Stomach (tissue), 9 donors: ENCODE measurements around the gene CEP41. TPM values are rescaled to one million over a fixed set of nuclear protein-coding genes. Genes with fewer than 3 reads are reported as not detected.

ENCODE experiments used
- DNase-seq, 2 donors: peaks; one replicate each; pipeline versions ENCODE4 v3.0.0 to v3.0.0-alpha.2; 2013 to 2019
- H3K27ac ChIP-seq, 5 donors: fragments of 200-600 bp in 4 of 5; sonication (generic) in 4 of 5; one replicate each; pipeline ENCODE4 v1.5.1; 2013 to 2019; ENCODE audit warnings: mild to moderate bottlenecking in 1 of 5, moderate library complexity in 1 of 5
- H3K27me3 ChIP-seq, 3 donors: fragments of 200-600 bp; sonication (generic); one replicate each; pipeline ENCODE4 v1.5.1; 2017 to 2019; ENCODE audit warnings: mixed run types in 1 of 3
- H3K36me3 ChIP-seq, 4 donors: fragments of 200-600 bp; sonication (generic); 1 replicate in 3 of 4; 2 replicates in 1 of 4; pipeline ENCODE4 v1.5.1; 2016 to 2019
- H3K4me1 ChIP-seq, 4 donors: fragments of 200-600 bp; sonication (generic); one replicate each; pipeline ENCODE4 v1.5.1; 2016 to 2019
- H3K4me3 ChIP-seq, 4 donors: fragments of 200-600 bp; sonication (generic) in 3 of 4; one replicate each; pipeline ENCODE4 v1.5.1; 2016 to 2019; ENCODE audit warnings: mild to moderate bottlenecking in 1 of 4
- H3K9me3 ChIP-seq, 4 donors: fragments of 200-600 bp; sonication (generic); one replicate each; pipeline ENCODE4 v1.5.1; 2016 to 2019
- EP300 ChIP-seq: sonication (generic); formaldehyde crosslinking; IDR thresholded peaks from one replicate; pipeline ENCODE4 v1.6.1; 2017; ENCODE audit warnings: antibody characterized with exemption
- POLR2A ChIP-seq, 4 donors: fragments of 450-650 bp; IDR thresholded peaks; one replicate each; pipeline ENCODE4 v1.6.1; 2016; ENCODE audit warnings: antibody characterized with exemption in 4 of 4, control low read depth in 2 of 4, mild to moderate bottlenecking in 1 of 4, moderate library complexity in 1 of 4
- POLR2AphosphoS5 ChIP-seq, 3 donors: sonication (generic); formaldehyde crosslinking; IDR thresholded peaks; one replicate each; pipeline ENCODE4 v1.6.1; 2016; ENCODE audit warnings: antibody characterized with exemption in 3 of 3
- WGBS, 5 donors: extraction: QIAGEN DNeasy Blood & Tissue Kit in 3 of 5; methylation state at CpG; one replicate each; pipeline versions ENCODE4 v1.1.5 to v1.1.7; 2013 to 2018; 5-methylcytosine and 5-hydroxymethylcytosine counted together
- intact Hi-C: fragments of 100-400 bp; cut with DNase I; formaldehyde crosslinking; loops from one replicate; pipeline ENCODE4 v1.15.1; 2023; ENCODE audit warnings: low total_unique reads
- polyA plus RNA-seq, 3 donors: library from polyadenylated mRNA; stranded (reverse); fragments of 200-250 nt; gene quantifications; one replicate each; pipeline ENCODE4 v1.2.3, GENCODE V29; 2013
- total RNA-seq, 5 donors: library from RNA; depleted of rRNA; stranded (reverse); fragments of >200 nt; gene quantifications; one replicate each; pipeline versions ENCODE4 v1.1.0 to v1.2.3, GENCODE V29; 2014 to 2016
- TF ChIP-seq, protein P1 (sequence below), 7 experiments: fragments of 450-650 bp in 4 of 7; fragments of 200-600 bp in 3 of 7; sonication (generic) in 3 of 7; IDR thresholded peaks; one replicate each; pipeline ENCODE4 v1.5.1; 2016 to 2019; ENCODE audit warnings: antibody characterized with exemption in 7 of 7, control low read depth in 2 of 7, mild to moderate bottlenecking in 1 of 7
- donor health status: healthy with polysubstance abuse.
- donor health status: Bipolar disorder and iron deficiency.
- donor health status: healthy.

The CEP41 gene
- total and polyA plus RNA-seq, 8 donors, result 0.58 to 6.2 (median 3.0) TPM

- intact Hi-C loops, result no loop called here
- H3K9me3 ChIP-seq, result peaks cover 4 to 22% (median 11%) of the 10 kb centered on the region in 4 donors
- TF ChIP-seq, protein P1, sequence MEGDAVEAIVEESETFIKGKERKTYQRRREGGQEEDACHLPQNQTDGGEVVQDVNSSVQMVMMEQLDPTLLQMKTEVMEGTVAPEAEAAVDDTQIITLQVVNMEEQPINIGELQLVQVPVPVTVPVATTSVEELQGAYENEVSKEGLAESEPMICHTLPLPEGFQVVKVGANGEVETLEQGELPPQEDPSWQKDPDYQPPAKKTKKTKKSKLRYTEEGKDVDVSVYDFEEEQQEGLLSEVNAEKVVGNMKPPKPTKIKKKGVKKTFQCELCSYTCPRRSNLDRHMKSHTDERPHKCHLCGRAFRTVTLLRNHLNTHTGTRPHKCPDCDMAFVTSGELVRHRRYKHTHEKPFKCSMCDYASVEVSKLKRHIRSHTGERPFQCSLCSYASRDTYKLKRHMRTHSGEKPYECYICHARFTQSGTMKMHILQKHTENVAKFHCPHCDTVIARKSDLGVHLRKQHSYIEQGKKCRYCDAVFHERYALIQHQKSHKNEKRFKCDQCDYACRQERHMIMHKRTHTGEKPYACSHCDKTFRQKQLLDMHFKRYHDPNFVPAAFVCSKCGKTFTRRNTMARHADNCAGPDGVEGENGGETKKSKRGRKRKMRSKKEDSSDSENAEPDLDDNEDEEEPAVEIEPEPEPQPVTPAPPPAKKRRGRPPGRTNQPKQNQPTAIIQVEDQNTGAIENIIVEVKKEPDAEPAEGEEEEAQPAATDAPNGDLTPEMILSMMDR (IDR thresholded peaks at IDR 0.05), result no peak
- no peak for TF ChIP-seq POLR2AphosphoS5 (IDR thresholded peaks at IDR 0.05)
- TF ChIP-seq POLR2A (IDR thresholded peaks at IDR 0.05), result no peak
- no peak for TF ChIP-seq EP300
- 89 to 96% (median 94%) methylated on average over 3 of the region's 3 CpGs for WGBS, 5 donors
- H3K36me3 ChIP-seq, result no peaks in the 10 kb centered on the region
- no peaks in the 10 kb centered on the region for H3K27me3 ChIP-seq
- no peak overlapping the region for H3K4me3 ChIP-seq
- peaks cover 0 to 20% (median 7%) of the 10 kb centered on the region in 4 donors for H3K4me1 ChIP-seq
- no peak for DNase-seq
- no peak overlapping the region for H3K27ac ChIP-seq
These were observed 80.3 kb downstream of the CEP41 start for GRCh38 chr7:130360518-130360917.

DNA sequence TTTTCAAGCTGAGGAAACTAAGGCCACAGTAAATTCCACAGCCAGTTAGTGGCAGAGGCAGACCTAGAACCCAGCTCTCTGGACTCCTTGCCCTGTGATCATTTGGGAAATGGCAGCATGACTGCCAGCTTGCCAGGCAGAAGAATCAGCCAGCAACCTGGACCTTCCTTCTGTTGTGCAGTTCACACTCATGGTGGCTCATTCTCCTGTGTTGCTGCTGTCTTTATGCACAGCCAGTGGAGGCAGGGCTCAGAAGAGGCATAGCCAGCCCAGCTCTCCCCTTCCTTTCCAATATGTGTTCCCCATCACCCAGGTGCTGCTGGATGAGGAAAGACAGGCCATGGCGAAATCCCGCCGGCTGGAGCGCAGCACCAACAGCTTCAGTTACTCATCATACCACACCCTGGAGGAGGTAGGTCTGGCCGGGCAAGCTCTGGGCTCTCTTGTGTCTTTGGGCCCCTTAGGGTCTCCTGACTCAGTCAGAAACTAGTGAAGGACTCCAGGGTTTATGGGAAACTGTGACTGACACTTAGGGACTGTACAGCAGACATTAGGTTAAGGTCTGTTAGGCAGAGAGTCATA, 81.4 kb downstream of the CEP41 start:
- Histone ChIP-seq H3K4me1 (peaks cover 0 to 20% (median 7%) of the 10 kb centered on the region in 4 donors), H3K27me3 (no peaks in the 10 kb centered on the region), H3K36me3 (no peaks in the 10 kb centered on the region), H3K9me3 (peaks cover 4 to 22% (median 11%) of the 10 kb centered on the region in 4 donors), H3K27ac (no peak overlapping the region), H3K4me3 (no peak overlapping the region)
- no peak for DNase-seq
- no peak for TF ChIP-seq EP300
- TF ChIP-seq POLR2A (IDR thresholded peaks at IDR 0.05), result no peak
- no peak for TF ChIP-seq POLR2AphosphoS5 (IDR thresholded peaks at IDR 0.05)
- TF ChIP-seq, protein P1 (IDR thresholded peaks at IDR 0.05), result no peak
- WGBS, 5 donors, result 88 to 96% (median 96%) methylated on average over 5 of the region's 5 CpGs
- intact Hi-C loops, result no loop called here

- intact Hi-C loops, result no loop called here
- Histone ChIP-seq H3K36me3 (no peaks in the 10 kb centered on the region), H3K27ac (no peak overlapping the region), H3K4me1 (peaks cover 0 to 20% (median 7%) of the 10 kb centered on the region in 4 donors), H3K27me3 (no peaks in the 10 kb centered on the region), H3K9me3 (peaks cover 4 to 22% (median 11%) of the 10 kb centered on the region in 4 donors), H3K4me3 (no peak overlapping the region)
- no peak for DNase-seq
- TF ChIP-seq POLR2A (IDR thresholded peaks at IDR 0.05), result no peak
- no peak for TF ChIP-seq EP300
- no peak for TF ChIP-seq POLR2AphosphoS5 (IDR thresholded peaks at IDR 0.05)
- TF ChIP-seq, protein P1 (IDR thresholded peaks at IDR 0.05), result no peak
- WGBS, 5 donors, result 91 to 97% (median 94%) methylated on average over 4 of the region's 4 CpGs
These were observed 82.3 kb downstream of the CEP41 start for GRCh38 chr7:130358471-130358870.

DNA sequence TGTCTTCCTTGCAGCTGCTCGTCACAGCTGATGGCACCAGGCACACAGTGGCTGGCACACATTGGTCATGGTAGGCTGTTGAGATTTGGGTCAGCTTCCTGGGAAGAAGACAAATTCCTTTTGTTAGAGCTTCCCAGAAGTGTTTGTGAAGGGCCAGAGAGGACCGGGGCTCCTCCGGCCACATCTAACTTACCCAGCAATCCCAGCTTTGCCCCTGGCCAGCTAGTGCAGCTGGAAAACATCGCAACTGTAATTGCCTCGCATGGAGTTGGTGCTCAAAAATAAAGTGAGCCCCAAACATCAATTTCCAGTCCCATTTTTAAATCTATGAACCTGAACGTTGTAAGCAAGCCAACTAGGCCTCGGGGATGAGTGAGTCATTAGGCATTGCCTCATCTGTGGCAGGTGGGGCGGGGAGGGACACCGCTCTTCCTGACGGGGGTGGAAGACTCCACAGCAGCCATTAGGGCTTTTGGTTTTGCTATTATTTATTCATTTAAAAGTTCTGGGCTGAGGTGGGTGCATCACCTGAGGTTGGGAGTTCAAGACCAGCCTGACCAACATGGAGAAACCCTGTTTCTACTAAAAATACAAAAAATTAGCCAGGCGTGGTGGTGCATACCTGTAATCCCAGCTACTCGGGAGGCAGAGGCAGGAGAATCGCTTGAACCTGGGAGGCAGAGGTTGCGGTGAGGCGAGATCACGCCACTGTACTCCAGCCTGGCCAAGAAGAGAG, 83.8 kb downstream of the CEP41 start:
- no peak overlapping the region for H3K4me3 ChIP-seq
- TF ChIP-seq POLR2A (IDR thresholded peaks at IDR 0.05) (no peak), POLR2AphosphoS5 (IDR thresholded peaks at IDR 0.05) (peak in 2 of 3 donors; percentile 51 to 60)
- intact Hi-C loops, result no loop called here
- H3K4me1 ChIP-seq, result peaks cover 0 to 29% (median 10%) of the 10 kb centered on the region in 4 donors
- peak overlapping the region in 4 of 5 donors; percentile 62 to 78 (median 75) for H3K27ac ChIP-seq
- peak in 1 of 2 donors; percentile 60 for DNase-seq
- H3K9me3 ChIP-seq, result peaks cover 4 to 22% (median 11%) of the 10 kb centered on the region in 4 donors
- WGBS, 5 donors, result 73 to 81% (median 76%) methylated on average over 16 of the region's 16 CpGs
- H3K27me3 ChIP-seq, result no peaks in the 10 kb centered on the region
- H3K36me3 ChIP-seq, result no peaks in the 10 kb centered on the region
